Neural progenitor cell (in vitro differentiated cells): ENCODE data around the gene PRRC2A.

Source experiments
- CTCF ChIP-seq: fragments of 200-600 bp; sonication (generic); IDR thresholded peaks from 2 replicates; pipeline ENCODE4 v1.5.1; 2017; ENCODE audit warnings: antibody characterized with exemption, mild to moderate bottlenecking
- EZH2 ChIP-seq: fragments of 200-600 bp; sonication (generic); IDR thresholded peaks from 2 replicates; pipeline ENCODE4 v1.6.1; 2017; ENCODE audit warnings: antibody characterized with exemption, mild to moderate bottlenecking, moderate library complexity
- EZH2phosphoT487 ChIP-seq: fragments of 200-600 bp; sonication (generic); IDR thresholded peaks from 2 replicates; pipeline ENCODE4 v1.6.1; 2017; ENCODE audit warnings: antibody characterized with exemption

GRCh38 chr6:31579119-31579505, 41.4 kb upstream of the PRRC2A start:
- TF ChIP-seq CTCF (no peak), EZH2 (no peak), EZH2phosphoT487 (no peak)
